ENCODE data around the gene TNP2. TPM values are rescaled to one million over a fixed set of nuclear protein-coding genes. Genes with fewer than 3 reads are reported as not detected.
A peak's percentile ranks its signal among the peaks of the same experiment; 100 is the strongest.

Gene TNP2
- total RNA-seq, 1 experiment from 2014 or later, result not detected

- no peak for DNase-seq (ENCODE audit: low read depth)
Measured at GRCh38 chr16:11240636-11241473, 28.3 kb downstream of the TNP2 start.

DNA sequence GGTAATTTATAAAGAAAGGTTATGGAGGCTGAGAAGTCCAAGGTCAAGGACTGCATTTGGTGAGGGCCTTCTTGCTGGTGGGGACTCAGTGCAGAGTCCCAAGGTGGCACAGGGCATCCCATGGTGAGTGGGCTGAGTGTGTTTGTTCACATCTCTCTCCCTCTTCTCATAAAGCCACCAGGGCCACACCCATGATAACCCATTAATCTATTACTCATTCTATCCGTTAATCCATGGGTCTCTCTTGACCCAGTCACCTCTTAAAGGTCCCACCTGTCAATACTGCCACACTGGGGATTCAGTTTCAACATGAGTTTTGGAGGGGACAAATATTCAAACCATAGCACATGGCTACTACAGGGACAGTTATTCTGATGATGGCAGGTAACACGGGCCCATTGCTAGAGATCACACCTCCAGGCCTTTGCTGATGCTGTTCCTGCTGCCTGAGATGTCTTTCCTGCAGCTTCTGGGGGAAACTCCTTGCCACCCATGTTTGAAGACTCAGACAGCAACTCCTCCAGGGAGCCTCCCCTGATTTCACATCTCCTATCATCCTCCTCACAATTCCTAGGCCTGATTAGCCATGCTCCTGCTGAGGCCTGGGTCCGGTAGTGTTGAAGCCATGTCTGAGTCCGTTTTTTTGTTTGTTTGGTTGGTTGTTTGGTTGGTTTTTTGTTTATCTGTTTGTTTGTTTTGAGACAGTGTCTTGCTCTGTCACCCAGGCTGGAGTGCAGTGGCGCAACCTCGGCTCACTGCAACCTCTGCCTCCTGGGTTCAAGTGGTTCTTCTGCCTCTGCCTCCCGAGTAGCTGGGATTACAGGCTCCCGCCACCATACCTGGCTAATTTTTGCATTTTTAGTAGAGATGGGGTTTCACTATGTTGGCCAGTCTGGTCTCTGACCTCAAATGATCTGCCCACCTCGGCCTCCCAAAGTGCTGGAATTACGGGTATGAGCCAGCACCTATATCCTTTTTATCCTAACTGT, 29.2 kb downstream of the TNP2 start:
- no peak for DNase-seq (ENCODE audit: low read depth)

DNA sequence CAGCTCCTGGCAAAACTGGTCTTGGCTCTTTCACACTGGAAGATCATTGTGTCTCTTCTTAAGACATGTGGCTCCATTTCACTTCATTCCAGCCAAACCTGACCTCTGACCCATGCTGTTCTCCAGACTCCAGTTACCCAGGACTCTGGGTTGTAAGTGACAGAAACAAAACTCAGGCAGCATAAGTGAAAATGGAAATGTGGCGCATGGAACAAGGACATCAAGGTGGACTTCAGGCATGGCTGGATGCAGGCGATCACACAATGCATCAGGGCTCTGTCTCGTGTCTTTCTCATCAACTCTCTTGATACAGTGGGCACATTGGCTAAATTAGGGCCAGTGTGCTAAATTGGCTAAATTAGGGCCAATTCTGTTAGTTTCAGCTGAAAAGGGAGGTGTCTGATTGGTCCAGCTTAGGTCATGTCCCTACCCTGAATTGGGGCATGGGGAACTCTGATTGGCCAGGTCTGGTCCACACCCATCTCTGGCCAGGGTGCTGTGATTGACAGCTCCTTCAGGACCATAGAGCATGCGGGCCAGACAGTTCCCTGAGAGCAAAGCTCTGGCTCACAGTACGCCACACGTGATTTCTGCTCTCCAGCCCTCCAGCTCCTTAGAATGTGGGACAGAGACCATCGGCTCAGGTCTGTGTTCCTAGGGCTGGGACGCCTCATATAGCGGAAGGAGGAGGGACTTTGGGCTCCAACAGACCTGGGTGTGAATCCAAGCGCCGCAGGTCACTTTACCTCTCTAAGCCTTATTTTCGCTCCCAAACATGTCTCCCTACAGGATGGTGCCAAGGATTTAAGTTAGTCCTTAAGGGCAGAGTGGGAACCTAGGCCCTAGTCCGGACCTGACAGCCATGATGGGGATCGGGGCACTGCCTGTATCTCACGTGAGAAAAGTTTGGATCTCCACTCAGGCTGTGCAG, 30.6 kb downstream of the TNP2 start:
- no peak for DNase-seq (ENCODE audit: low read depth)

- no peak for DNase-seq (ENCODE audit: low read depth)
Measured at GRCh38 chr16:11236461-11237254, 32.5 kb downstream of the TNP2 start.

DNA sequence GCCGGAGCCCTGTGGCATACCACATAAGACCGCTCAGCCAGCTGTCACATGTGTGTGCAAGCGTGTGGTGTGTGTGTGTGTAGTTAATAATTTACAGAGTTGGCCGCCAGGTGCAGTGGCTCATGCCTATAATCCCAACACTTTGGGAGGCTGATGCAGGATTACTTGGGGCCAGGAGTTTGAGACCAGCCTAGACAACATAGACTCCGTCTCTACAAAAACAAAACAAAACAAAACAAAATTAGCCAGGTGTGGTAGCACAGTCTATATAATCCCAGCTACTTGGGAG, 33.5 kb downstream of the TNP2 start:
- no peak for DNase-seq (ENCODE audit: low read depth)

DNA sequence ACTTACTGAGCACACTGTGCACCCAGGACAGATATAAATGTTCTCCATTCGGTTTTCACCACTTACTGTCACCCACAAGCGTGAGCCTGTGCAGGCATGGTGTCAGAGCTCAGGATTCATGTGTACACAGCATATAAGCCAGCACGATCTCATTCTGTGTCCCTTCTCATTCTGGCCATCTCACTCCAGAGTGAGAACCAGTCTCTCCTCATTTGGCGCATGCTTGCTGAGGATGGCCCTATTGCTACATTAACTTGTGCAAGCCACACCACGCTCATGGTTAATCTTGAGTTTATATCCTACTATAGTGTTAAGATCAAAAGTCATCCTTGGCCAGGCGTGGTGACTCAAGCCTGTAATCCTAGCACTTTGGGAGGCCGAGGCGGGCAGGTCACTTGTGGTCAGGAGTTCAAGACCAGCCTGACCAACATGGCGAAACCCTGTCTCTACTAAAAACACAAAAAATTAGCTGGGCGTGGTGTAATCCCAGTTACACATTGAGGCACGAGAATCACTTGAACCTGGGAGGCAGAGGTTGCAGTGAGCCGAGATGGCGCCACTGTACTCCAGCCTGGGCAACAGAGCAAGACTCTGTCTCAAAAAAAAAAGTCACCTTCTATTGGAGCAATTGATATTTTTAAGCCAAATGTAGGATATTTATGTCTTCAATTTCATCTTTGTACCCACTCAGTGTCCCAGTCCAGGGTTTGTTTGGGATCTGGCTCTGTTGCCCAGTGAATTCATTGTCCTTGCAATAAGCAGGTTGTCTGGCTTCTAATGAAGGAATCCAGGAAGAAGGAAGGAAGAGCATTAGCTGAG, 34.0 kb downstream of the TNP2 start:
- peak; percentile 54 for DNase-seq (ENCODE audit: low read depth)

DNA sequence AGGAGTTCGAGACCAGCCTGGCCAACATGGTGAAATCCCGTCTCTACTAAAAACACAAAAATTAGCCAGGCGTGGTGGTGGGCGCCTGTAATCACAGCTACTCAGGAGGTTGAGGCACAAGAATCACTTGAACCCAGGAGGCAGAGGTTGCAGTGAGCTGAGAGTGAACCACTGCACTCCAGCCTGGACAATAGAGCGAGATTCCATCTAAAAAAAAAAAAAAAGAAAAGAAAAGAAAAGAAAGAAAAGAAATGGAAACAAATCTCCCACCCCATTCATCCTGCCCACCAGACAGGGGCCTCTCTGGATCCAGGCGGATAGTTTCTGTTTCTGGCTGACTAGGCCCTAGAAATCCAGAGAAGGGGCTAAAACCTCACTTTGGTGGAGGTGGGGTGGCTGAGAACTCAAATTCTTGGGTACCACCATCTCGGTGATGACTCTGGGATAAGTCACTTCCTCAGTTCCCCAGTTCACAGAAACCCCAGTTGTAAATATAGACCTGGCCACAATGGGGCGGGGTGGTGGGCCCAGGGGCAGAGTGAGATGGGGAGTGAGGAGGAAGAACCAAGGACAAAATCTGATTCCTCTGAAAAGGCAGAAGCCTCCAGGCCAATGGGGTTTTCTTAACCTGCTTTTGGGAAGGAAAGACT, 35.3 kb downstream of the TNP2 start:
- DNase-seq (ENCODE audit: low read depth), result peak; percentile 48

DNA sequence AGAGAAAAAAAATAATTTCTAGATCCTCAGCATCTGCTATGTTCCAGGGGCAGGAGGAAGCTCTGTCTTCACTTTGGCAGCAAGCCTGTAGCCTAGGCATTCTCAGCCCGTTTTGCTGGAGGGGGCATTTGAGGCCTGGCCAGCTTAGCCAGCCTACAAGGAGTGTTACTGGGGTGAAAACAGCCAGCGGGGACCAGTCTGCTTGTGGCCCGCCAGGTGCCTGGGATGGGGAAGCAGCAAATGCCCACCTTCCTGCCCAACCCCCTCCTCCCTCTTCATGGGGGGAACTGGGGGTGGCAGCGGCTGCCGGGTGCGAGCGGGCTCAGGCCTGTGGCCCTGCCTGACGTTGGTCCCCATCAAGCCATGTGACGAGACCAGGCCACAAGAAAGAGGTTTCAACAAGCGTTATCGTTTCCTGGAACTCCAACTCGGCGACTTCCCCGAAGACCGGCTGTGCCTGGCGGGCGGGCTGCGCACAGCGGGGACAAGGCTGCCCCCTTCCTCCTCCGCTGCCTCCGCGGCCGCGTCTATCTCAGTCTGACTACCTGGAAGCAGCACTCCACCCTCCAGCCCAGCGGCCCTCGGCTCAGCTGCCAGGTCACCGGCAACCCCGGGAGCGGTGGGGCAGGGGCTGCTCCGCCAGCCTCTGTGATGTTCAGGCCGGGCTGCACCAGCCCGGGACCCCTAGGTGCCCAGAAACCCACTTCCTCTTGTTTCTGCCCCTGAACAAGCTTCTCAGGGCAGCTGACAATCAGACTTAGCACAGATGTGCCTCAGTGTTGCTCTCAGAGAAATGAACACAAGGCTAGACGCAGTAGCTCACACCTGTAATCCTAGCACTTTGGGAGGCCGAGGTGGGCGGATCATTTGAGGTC, 36.0 kb downstream of the TNP2 start:
- no peak for DNase-seq (ENCODE audit: low read depth)

- DNase-seq (ENCODE audit: low read depth), result no peak
Measured at GRCh38 chr16:11232302-11232851, 36.7 kb downstream of the TNP2 start.

GRCh38 chr16:11231367-11231970, 37.7 kb downstream of the TNP2 start:
- DNase-seq (ENCODE audit: low read depth), result no peak

DNA sequence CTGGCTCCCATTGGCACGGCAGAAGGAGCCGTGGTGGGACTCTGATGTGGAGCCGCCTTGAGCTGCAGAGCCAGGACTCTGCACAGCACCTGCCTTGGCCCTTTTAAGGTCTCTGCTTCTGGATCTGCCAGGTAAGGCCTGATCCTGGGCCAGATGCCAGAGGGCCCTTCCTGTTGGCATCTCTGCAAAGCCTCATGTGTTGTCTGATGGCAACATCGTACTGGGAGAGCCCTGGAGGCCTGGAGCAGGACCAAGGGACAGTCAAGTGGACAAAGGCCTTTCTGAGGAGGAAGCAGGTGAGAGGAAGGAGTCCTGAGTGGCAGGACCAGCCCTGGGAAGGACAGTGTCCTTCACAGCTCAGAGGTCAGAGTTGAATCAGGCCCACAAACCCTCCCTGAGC, 39.2 kb downstream of the TNP2 start:
- DNase-seq (ENCODE audit: low read depth), result no peak

DNA sequence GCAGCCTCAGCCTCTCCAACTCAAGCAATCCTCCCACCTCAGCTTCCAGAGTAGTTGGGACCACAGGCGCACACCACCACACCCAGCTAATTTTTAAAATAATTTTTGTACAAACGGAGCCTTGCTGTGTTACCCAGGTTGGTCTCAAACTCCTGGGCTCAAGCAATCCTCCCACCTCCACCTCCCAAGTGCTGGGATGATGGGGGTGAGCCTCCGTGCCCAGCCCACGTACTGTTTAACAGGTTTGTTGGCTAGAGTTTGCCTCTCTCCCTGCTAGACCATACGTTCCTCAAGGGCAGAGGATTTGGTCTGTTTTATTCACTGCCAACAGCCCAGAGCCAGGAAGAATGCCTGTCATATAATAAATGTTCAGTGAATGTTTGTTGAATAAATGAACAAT, 39.7 kb downstream of the TNP2 start:
- no peak for DNase-seq (ENCODE audit: low read depth)

DNA sequence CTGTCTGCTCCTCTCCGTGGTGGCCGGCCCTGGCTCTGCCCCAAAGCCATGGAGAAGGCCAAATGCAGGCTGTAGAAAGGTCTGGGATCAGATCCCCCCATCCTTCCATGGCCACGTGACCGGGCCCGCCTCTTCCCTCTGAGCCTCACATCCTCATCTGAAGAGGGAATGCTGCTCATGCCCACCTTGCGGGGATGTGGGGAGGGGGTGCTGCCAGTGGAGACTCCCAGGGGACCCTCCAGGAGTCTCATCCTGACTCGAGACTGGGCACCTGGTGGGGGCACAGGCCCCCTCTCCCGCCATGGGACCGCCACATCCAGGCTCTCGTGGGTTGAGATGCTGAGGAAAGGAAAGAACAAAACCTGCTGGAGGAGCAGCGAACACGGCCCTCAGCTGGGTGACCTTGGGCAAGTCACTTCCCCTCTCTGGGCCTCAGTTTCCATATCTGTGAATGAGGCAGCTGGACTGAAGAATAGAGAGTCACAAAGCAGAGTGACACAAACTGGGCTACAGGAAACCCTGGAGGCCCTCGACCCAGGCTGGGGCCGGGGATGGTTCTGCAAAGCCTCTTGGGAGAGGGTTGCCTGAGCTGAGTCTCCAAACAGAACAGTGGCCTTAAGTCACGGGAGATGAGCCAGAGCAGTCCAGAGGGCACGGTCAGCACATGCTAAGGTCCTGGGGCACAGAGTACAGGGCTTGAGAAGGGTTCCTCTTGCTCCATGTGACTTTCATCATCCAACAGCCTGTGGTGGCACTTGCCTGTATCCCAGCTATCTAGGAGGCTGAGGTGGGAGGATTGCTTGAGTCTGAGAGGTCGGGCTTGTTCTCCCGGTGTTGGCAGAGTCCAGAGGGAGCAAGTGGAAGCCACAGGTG, 43.2 kb downstream of the TNP2 start:
- DNase-seq (ENCODE audit: low read depth), result no peak

GRCh38 chr16:11224894-11225676, 44.0 kb downstream of the TNP2 start:
- no peak for DNase-seq (ENCODE audit: low read depth)

GRCh38 chr16:11224096-11224893, 44.8 kb downstream of the TNP2 start:
- DNase-seq (ENCODE audit: low read depth), result no peak
